HL-60 (cell line): ENCODE measurements around the gene RNASE3.
A peak's percentile ranks its signal among the peaks of the same experiment; 100 is the strongest.

Source experiments
- CTCF ChIP-seq: IDR thresholded peaks from one replicate; pipeline ENCODE4 v1.5.1; 2011; ENCODE audit warnings: low read length, control low read depth, inconsistent platforms; ENCODE audit not compliant: insufficient read depth
- POLR2AphosphoS5 ChIP-seq: IDR thresholded peaks from 2 replicates; pipeline ENCODE4 v1.6.1; 2012; ENCODE audit warnings: low read depth
- REST ChIP-seq: IDR thresholded peaks from 2 replicates; pipeline ENCODE4 v1.6.1; 2012; ENCODE audit warnings: low read depth; ENCODE audit not compliant: insufficient replicate concordance
- SPI1 ChIP-seq: IDR thresholded peaks from 2 replicates; pipeline ENCODE4 v1.6.1; 2012; ENCODE audit warnings: low read depth, mild to moderate bottlenecking, borderline replicate concordance

GRCh38 chr14:20905676-20906075 is 14.5 kb downstream of the RNASE3 start:
- no peak for TF ChIP-seq CTCF
- TF ChIP-seq POLR2AphosphoS5 = no peak
- no peak for TF ChIP-seq REST
- peak; percentile 61; the same call in 1 of the 2 replicates for TF ChIP-seq SPI1
